H1 (cell line): Measurements from ENCODE around the gene NDUFB8. TPM values are rescaled to one million over a fixed set of nuclear protein-coding genes. Genes with fewer than 3 reads are reported as not detected.

Source experiments
- ATF2 ChIP-seq: IDR thresholded peaks from 2 replicates; pipeline ENCODE4 v1.6.1; 2012; ENCODE audit warnings: low read length, inconsistent platforms
- BACH1 ChIP-seq: IDR thresholded peaks from 2 replicates; pipeline ENCODE4 v1.6.1; 2012; ENCODE audit warnings: low read length, improper control_type of control experiment
- BRCA1 ChIP-seq: IDR thresholded peaks from 2 replicates; pipeline ENCODE4 v1.6.1; 2012; ENCODE audit warnings: low read depth, low read length, improper control_type of control experiment
- CHD1 ChIP-seq: IDR thresholded peaks from 2 replicates; pipeline ENCODE4 v1.6.1; 2012; ENCODE audit warnings: low read depth, low read length, improper control_type of control experiment
- EZH2 ChIP-seq: fragments of 200-600 bp; sonication (generic); IDR thresholded peaks from 2 replicates; pipeline ENCODE4 v1.7.1; 2012; ENCODE audit warnings: low read depth, mild to moderate bottlenecking, moderate library complexity, low read length, inconsistent platforms; ENCODE audit not compliant: severe bottlenecking
- FOSL1 ChIP-seq: IDR thresholded peaks from 2 replicates; pipeline ENCODE4 v1.6.1; 2011; ENCODE audit warnings: mild to moderate bottlenecking, low read depth, low read length, moderate library complexity; ENCODE audit not compliant: insufficient read depth
- GABPA ChIP-seq: IDR thresholded peaks from 2 replicates; pipeline ENCODE4 v1.6.1; 2011; ENCODE audit warnings: mild to moderate bottlenecking, low read length, moderate library complexity, borderline replicate concordance; ENCODE audit not compliant: insufficient read depth
- GTF2F1 ChIP-seq: IDR thresholded peaks from 2 replicates; pipeline ENCODE4 v1.6.1; 2012; ENCODE audit warnings: low read depth, low read length, improper control_type of control experiment, borderline replicate concordance
- KDM4A ChIP-seq: IDR thresholded peaks from one replicate; pipeline ENCODE4 v1.7.1; 2012; ENCODE audit warnings: low read depth, mild to moderate bottlenecking, moderate library complexity, low read length, inconsistent platforms; ENCODE audit not compliant: severe bottlenecking
- KDM5A ChIP-seq: fragments of 200-600 bp; IDR thresholded peaks from 2 replicates; pipeline ENCODE4 v1.7.1; 2012; ENCODE audit warnings: mild to moderate bottlenecking, low read length, inconsistent platforms, mixed read lengths
- NANOG ChIP-seq: IDR thresholded peaks from 2 replicates; pipeline ENCODE4 v1.6.1; 2011; ENCODE audit warnings: low read length, low read depth, mild to moderate bottlenecking, inconsistent platforms; ENCODE audit not compliant: insufficient read depth, poor library complexity, severe bottlenecking
- NRF1 ChIP-seq: IDR thresholded peaks from 2 replicates; pipeline ENCODE4 v1.6.1; 2011; ENCODE audit warnings: mild to moderate bottlenecking, low read depth, low read length, improper control_type of control experiment
- PHF8 ChIP-seq: fragments of 200-600 bp; sonication (generic); conservative IDR thresholded peaks from 2 replicates; pipeline ENCODE4 v1.7.1; 2012; ENCODE audit warnings: low read depth, mild to moderate bottlenecking, inconsistent platforms, low read length, moderate library complexity
- POLR2AphosphoS5 ChIP-seq: IDR thresholded peaks from 2 replicates; pipeline ENCODE4 v1.6.1; 2011; ENCODE audit warnings: low read depth, low read length
- POU5F1 ChIP-seq: IDR thresholded peaks from 2 replicates; pipeline ENCODE4 v1.6.1; 2011; ENCODE audit warnings: low read depth, mild to moderate bottlenecking, low read length, moderate library complexity
- RNF2 ChIP-seq: fragments of 200-900, 300-1000 bp; sonication (generic); IDR thresholded peaks from 2 replicates; pipeline ENCODE4 v1.7.1; 2016; ENCODE audit warnings: borderline replicate concordance, low read depth, mild to moderate bottlenecking, antibody characterized with exemption, low read length; ENCODE audit not compliant: poor library complexity, severe bottlenecking; ENCODE audit errors: missing control alignments
- SIX5 ChIP-seq: IDR thresholded peaks from 2 replicates; pipeline ENCODE4 v1.6.1; 2011; ENCODE audit warnings: mild to moderate bottlenecking, low read depth, low read length
- TBP ChIP-seq: IDR thresholded peaks from 2 replicates; pipeline ENCODE4 v1.6.1; 2011; ENCODE audit warnings: low read depth, low read length, improper control_type of control experiment
- YY1 ChIP-seq: IDR thresholded peaks from 2 replicates; pipeline ENCODE4 v1.6.1; 2011; ENCODE audit warnings: low read depth, mild to moderate bottlenecking, low read length
- polyA plus RNA-seq, 7 experiments: library from polyadenylated mRNA; depleted of rRNA in 3 of 7; stranded (reverse) in 5 of 7; unstranded in 2 of 7; fragments of >200 nt in 5 of 7; fragments of 200-250 nt in 2 of 7; gene quantifications; 1 replicate in 5 of 7; 2 replicates in 1 of 7; 4 replicates in 1 of 7; pipeline versions ENCODE4 v1.2.1 to v1.2.3, GENCODE V29; 2011 to 2013; ENCODE audit warnings: missing spikeins in 2 of 7, mixed read lengths in 2 of 7
- total RNA-seq: library from RNA; stranded (reverse); fragmentation: NEBNext Ultra II Directional; extraction: Animal tissue kit (Norgen Biotek cat#: 25700); gene quantifications from 2 replicates; pipeline ENCODE4 v1.2.1, GENCODE V29; 2021
- TF ChIP-seq, protein P1 (sequence below): IDR thresholded peaks from 2 replicates; pipeline ENCODE4 v1.6.1; 2012; ENCODE audit warnings: inconsistent platforms
- TF ChIP-seq, protein P2 (sequence below): IDR thresholded peaks from 2 replicates; pipeline ENCODE4 v1.6.1; 2012; ENCODE audit warnings: inconsistent platforms

The NDUFB8 gene
- total and polyA plus RNA-seq, 2 of the 8 experiments (the other 6 are each of a cell fraction or from before 2014, with no cell fraction given): 175 to 455 TPM

GRCh38 chr10:100529475-100530298 lies at the start of gene NDUFB8 (continued):
- TF ChIP-seq GABPA (no peak), NANOG (no peak), CHD1 (no peak), SIX5 (no peak), KDM5A (peak; percentile 62), GTF2F1 (no peak), BACH1 (no peak), TBP (peak; percentile 63; the same call in 1 of the 2 replicates), BRCA1 (no peak), POLR2AphosphoS5 (peak; percentile 79), RNF2 (no peak), FOSL1 (no peak), NRF1 (peak; percentile 65), YY1 (peak; percentile 91), PHF8 (peak; percentile 88), EZH2 (no peak), ATF2 (no peak), KDM4A (peak; percentile 94), POU5F1 (no peak)
- TF ChIP-seq, protein P1, sequence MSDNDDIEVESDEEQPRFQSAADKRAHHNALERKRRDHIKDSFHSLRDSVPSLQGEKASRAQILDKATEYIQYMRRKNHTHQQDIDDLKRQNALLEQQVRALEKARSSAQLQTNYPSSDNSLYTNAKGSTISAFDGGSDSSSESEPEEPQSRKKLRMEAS: no peak; the same call in none of the 2 replicates
- TF ChIP-seq, protein P2, sequence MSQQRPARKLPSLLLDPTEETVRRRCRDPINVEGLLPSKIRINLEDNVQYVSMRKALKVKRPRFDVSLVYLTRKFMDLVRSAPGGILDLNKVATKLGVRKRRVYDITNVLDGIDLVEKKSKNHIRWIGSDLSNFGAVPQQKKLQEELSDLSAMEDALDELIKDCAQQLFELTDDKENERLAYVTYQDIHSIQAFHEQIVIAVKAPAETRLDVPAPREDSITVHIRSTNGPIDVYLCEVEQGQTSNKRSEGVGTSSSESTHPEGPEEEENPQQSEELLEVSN: no peak
